ENCODE results near the gene PTPRN2. TPM values are rescaled to one million over a fixed set of nuclear protein-coding genes. Genes with fewer than 3 reads are reported as not detected.

The PTPRN2 gene
- polyA plus RNA-seq, 1 of the 3 experiments (the other 2 are of a cell fraction): 4.0 TPM

DNA sequence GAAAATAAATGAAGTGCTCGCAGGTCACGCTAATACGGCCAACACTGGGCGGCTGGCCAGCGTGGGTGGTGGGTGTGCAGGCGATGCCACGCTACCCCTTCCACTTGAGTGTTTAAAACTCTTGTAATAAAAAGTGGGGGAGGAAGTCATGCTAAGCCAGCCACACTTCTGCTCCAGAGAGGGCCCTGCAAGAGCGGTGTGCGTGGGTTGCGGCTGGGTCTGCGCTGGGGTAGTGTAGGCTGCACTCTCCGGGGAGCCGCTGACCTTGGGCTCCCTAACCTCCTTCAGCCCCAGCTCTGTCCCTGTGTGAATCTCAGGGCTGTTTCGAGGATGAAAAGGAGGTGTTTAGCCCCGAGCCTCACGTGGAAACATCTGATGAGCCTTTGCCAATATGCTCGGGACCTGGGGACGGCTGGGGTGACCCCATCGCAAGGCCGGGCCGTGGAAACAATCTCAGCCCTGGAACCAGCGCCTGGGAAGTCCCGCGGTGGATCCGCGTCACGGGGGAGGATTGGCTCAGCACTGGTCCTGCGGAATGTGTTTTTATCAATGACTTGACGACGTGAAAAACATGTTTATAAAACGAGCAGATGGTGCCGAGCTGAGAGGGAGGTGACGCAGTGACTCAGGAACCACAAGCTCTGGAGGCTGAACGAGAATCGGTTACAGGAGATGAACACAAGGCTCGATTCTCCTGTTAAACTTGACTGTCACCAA lies 972.4 kb downstream of the PTPRN2 start:
- ChIA-PET POLR2A (no interaction called here), CTCF (no interaction called here)
- Histone ChIP-seq H3K9me3 (no peaks in the 10 kb centered on the region), H3K4me3 (ENCODE audit: low read depth in 2 of 2, low read length in 1 of 2) (no peak overlapping the region), H3K27ac (ENCODE audit: low read depth in 2 of 2, low read length in 1 of 2) (no peak overlapping the region), H3F3A (replicated peaks; ENCODE audit: insufficient read depth) (no peaks in the 10 kb centered on the region), H4K20me1 (ENCODE audit: insufficient read depth) (no peaks in the 10 kb centered on the region), H3K9ac (no peak overlapping the region), H3K9me2 (no peaks in the 10 kb centered on the region), H3K79me2 (ENCODE audit: insufficient read depth) (no peaks in the 10 kb centered on the region), H3K36me3 (replicated peaks in 1 of 2; ENCODE audit: control insufficient read depth in 1 of 2, insufficient read depth in 2 of 2, low read length in 1 of 2) (no peaks in the 10 kb centered on the region), H2AFZ (ENCODE audit: low read depth) (no peak overlapping the region), H3K4me1 (ENCODE audit: control insufficient read depth in 1 of 2, insufficient read depth in 2 of 2, low read depth in 1 of 2, low read length in 1 of 2) (no peaks in the 10 kb centered on the region), H3K27me3 (ENCODE audit: insufficient read depth) (no peaks in the 10 kb centered on the region), H3K4me2 (no peak overlapping the region)
- TF ChIP-seq, protein P1, sequence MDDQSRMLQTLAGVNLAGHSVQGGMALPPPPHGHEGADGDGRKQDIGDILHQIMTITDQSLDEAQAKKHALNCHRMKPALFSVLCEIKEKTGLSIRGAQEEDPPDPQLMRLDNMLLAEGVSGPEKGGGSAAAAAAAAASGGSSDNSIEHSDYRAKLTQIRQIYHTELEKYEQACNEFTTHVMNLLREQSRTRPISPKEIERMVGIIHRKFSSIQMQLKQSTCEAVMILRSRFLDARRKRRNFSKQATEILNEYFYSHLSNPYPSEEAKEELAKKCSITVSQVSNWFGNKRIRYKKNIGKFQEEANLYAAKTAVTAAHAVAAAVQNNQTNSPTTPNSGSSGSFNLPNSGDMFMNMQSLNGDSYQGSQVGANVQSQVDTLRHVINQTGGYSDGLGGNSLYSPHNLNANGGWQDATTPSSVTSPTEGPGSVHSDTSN (IDR thresholded peaks at IDR 0.05): no peak
- WGBS (ENCODE audit: low lambda C conversion rate): 80% methylated on average over 36 of the region's 36 CpGs
- no peak for DNase-seq

DNA sequence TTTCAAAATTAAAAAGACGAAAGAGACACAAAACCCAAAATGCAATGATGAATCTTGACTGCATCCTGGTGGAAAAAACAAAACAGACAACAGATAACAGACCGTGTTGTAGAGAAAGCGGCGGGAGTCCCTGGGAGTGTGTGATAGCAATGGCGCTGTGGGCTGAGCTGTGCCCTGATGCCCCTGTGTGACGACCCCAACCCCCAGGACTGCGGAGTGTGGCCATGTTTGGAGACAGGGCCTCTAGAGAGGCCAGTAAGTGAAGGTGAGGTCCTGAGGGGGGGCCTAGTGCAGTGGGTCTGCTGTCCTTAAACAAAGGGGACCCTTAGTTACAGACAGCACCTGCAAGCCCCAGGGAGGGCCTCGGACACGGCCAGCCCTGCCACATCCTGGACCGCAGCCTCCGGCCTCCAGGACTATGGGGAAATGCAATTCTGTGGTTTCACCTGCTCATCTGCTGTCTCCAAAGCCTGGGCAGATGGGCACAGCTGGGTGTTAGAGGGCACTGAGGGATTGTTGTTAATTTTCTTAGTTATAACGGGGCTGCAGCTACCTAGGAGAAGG lies 973.1 kb downstream of the PTPRN2 start:
- TF ChIP-seq, protein P1 (IDR thresholded peaks at IDR 0.05): no peak
- TF ChIP-seq JUND (IDR thresholded peaks at IDR 0.05): no peak
- Histone ChIP-seq H3K9me2 (no peaks in the 10 kb centered on the region), H3K9me3 (no peaks in the 10 kb centered on the region), H3K4me1 (ENCODE audit: control insufficient read depth in 1 of 2, insufficient read depth in 2 of 2, low read depth in 1 of 2, low read length in 1 of 2) (no peaks in the 10 kb centered on the region), H2AFZ (ENCODE audit: low read depth) (no peak overlapping the region), H3K27ac (ENCODE audit: low read depth in 2 of 2, low read length in 1 of 2) (no peak overlapping the region), H3K9ac (no peak overlapping the region), H3F3A (replicated peaks; ENCODE audit: insufficient read depth) (no peaks in the 10 kb centered on the region), H3K4me2 (no peak overlapping the region), H4K20me1 (ENCODE audit: insufficient read depth) (no peaks in the 10 kb centered on the region), H3K4me3 (ENCODE audit: low read depth in 2 of 2, low read length in 1 of 2) (no peak overlapping the region), H3K27me3 (ENCODE audit: insufficient read depth) (no peaks in the 10 kb centered on the region), H3K79me2 (ENCODE audit: insufficient read depth) (no peaks in the 10 kb centered on the region), H3K36me3 (replicated peaks in 1 of 2; ENCODE audit: control insufficient read depth in 1 of 2, insufficient read depth in 2 of 2, low read length in 1 of 2) (no peaks in the 10 kb centered on the region)
- DNase-seq: no peak
- WGBS (ENCODE audit: low lambda C conversion rate): 85% methylated on average over 12 of the region's 12 CpGs
- ChIA-PET POLR2A (no interaction called here), CTCF (no interaction called here)

DNA sequence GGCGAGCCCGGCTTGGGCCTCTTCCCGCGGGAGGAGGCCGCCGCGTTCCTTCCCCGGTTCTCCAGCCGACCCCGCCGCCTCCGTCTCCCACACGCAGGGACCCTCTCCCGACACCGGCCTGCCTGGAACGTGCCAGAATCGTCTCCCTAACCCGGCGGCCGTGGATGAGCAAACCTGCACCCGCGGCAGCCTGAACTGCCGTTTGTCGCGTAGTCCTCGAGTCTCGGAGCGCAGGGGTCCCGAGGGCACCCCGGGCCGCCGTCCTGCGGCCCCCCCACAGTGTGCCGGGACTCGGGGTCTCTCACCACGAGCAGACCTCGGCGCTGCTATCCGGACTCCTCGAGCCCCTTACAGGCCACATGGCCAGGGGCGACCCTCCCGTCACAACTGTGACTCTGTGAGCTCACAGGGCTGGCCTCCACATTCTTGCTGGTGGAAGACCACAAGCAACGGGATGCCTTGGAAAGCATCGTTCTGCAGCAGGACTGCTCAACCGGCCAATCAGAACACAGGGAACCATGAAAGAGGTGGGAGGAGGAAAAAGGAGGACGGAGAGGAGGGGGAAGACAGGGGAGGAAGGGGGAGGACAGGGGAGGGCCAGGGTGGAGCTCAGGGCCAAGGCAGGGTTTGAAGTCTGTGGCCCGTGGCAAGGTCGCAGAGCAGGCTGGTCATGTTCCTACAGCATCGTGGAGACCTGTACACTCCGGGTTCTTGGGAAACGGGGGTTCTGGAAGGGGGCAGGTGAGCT lies 973.9 kb downstream of the PTPRN2 start:
- ChIA-PET CTCF (no interaction called here), POLR2A (no interaction called here)
- Histone ChIP-seq H3K9me2 (no peaks in the 10 kb centered on the region), H3K9ac (no peak overlapping the region), H3K4me1 (ENCODE audit: control insufficient read depth in 1 of 2, insufficient read depth in 2 of 2, low read depth in 1 of 2, low read length in 1 of 2) (no peaks in the 10 kb centered on the region), H3K9me3 (no peaks in the 10 kb centered on the region), H3F3A (replicated peaks; ENCODE audit: insufficient read depth) (no peaks in the 10 kb centered on the region), H3K4me3 (ENCODE audit: low read depth in 2 of 2, low read length in 1 of 2) (no peak overlapping the region), H2AFZ (ENCODE audit: low read depth) (no peak overlapping the region), H3K27ac (ENCODE audit: low read depth in 2 of 2, low read length in 1 of 2) (no peak overlapping the region), H4K20me1 (ENCODE audit: insufficient read depth) (no peaks in the 10 kb centered on the region), H3K79me2 (ENCODE audit: insufficient read depth) (no peaks in the 10 kb centered on the region), H3K4me2 (no peak overlapping the region), H3K36me3 (replicated peaks in 1 of 2; ENCODE audit: control insufficient read depth in 1 of 2, insufficient read depth in 2 of 2, low read length in 1 of 2) (no peaks in the 10 kb centered on the region), H3K27me3 (ENCODE audit: insufficient read depth) (no peaks in the 10 kb centered on the region)
- DNase-seq: no peak
- 92% methylated on average over 51 of the region's 51 CpGs for WGBS (ENCODE audit: low lambda C conversion rate)
- TF ChIP-seq, protein P2, sequence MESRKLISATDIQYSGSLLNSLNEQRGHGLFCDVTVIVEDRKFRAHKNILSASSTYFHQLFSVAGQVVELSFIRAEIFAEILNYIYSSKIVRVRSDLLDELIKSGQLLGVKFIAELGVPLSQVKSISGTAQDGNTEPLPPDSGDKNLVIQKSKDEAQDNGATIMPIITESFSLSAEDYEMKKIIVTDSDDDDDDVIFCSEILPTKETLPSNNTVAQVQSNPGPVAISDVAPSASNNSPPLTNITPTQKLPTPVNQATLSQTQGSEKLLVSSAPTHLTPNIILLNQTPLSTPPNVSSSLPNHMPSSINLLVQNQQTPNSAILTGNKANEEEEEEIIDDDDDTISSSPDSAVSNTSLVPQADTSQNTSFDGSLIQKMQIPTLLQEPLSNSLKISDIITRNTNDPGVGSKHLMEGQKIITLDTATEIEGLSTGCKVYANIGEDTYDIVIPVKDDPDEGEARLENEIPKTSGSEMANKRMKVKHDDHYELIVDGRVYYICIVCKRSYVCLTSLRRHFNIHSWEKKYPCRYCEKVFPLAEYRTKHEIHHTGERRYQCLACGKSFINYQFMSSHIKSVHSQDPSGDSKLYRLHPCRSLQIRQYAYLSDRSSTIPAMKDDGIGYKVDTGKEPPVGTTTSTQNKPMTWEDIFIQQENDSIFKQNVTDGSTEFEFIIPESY (IDR thresholded peaks at IDR 0.05; ENCODE audit: borderline replicate concordance, low read depth): no peak
- TF ChIP-seq GATA2 (CRISPR knock-in tag; IDR thresholded peaks at IDR 0.05) (no peak), TEAD4 (IDR thresholded peaks at IDR 0.05; ENCODE audit: borderline replicate concordance, insufficient read depth) (no peak), MEF2A (IDR thresholded peaks at IDR 0.05; ENCODE audit: borderline replicate concordance, low read depth) (no peak), RAD21 (IDR thresholded peaks at IDR 0.05; ENCODE audit: low read length) (no peak)
